EH (cell line): ENCODE results near the gene MEOX2.

ENCODE experiments used
- DNase-seq: peaks from one replicate; pipeline ENCODE4 v3.0.0-alpha.2; 2015; ENCODE audit warnings: low read depth

The MEOX2 gene

GRCh38 chr7:15610503-15610902, 76.0 kb downstream of the MEOX2 start:
- DNase-seq, result no peak

- no peak for DNase-seq
Measured at GRCh38 chr7:15609287-15609686, 77.2 kb downstream of the MEOX2 start.

GRCh38 chr7:15607529-15608210, 78.8 kb downstream of the MEOX2 start:
- DNase-seq, result no peak

- no peak for DNase-seq
Measured at GRCh38 chr7:15606561-15606960, 79.9 kb downstream of the MEOX2 start.

GRCh38 chr7:15604166-15604565, 82.3 kb downstream of the MEOX2 start:
- no peak for DNase-seq

- DNase-seq, result no peak
Measured at GRCh38 chr7:15603124-15603523, 83.4 kb downstream of the MEOX2 start.

GRCh38 chr7:15602236-15602635, 84.2 kb downstream of the MEOX2 start:
- DNase-seq, result no peak

GRCh38 chr7:15601175-15601574, 85.3 kb downstream of the MEOX2 start:
- no peak for DNase-seq

- no peak for DNase-seq
Measured at GRCh38 chr7:15600298-15600697, 86.2 kb downstream of the MEOX2 start.

GRCh38 chr7:15594461-15594860, 92.0 kb downstream of the MEOX2 start:
- DNase-seq, result no peak

- DNase-seq, result no peak
Measured at GRCh38 chr7:15593382-15593781, 93.1 kb downstream of the MEOX2 start.

- DNase-seq, result no peak
Measured at GRCh38 chr7:15586266-15586665, 100.2 kb downstream of the MEOX2 start.

GRCh38 chr7:15584575-15584974, 101.9 kb downstream of the MEOX2 start:
- no peak for DNase-seq

GRCh38 chr7:15582773-15583172, 103.7 kb downstream of the MEOX2 start:
- DNase-seq, result no peak

GRCh38 chr7:15581352-15581951, 105.0 kb downstream of the MEOX2 start:
- no peak for DNase-seq

- no peak for DNase-seq
Measured at GRCh38 chr7:15580604-15581351, 105.7 kb downstream of the MEOX2 start.

GRCh38 chr7:15577600-15577999, 108.9 kb downstream of the MEOX2 start:
- no peak for DNase-seq

- peak; percentile 21 for DNase-seq
Measured at GRCh38 chr7:15571301-15571878, 115.1 kb downstream of the MEOX2 start.

GRCh38 chr7:15567652-15568051, 118.8 kb downstream of the MEOX2 start:
- DNase-seq, result no peak

- DNase-seq, result no peak
Measured at GRCh38 chr7:15567036-15567435, 119.4 kb downstream of the MEOX2 start.

- no peak for DNase-seq
Measured at GRCh38 chr7:15566476-15566875, 120.0 kb downstream of the MEOX2 start.

GRCh38 chr7:15561835-15562234, 124.6 kb downstream of the MEOX2 start, which contains the start of gene AGMO:
Gene AGMO, minus strand, starts transcription at chr7:15562015.
- peak; percentile 20 for DNase-seq
